HepG2 (cell line): ENCODE results near the gene NAT10.

Source experiments
- FOSL2 ChIP-seq: sonication (generic); formaldehyde crosslinking; IDR thresholded peaks from 2 replicates; pipeline ENCODE4 v1.4.0; 2020; ENCODE audit warnings: missing genetic modification reagents
- TF ChIP-seq, protein P1 (sequence below): sonication (generic); formaldehyde crosslinking; IDR thresholded peaks from 2 replicates; pipeline ENCODE4 v1.5.1; 2020; ENCODE audit warnings: missing genetic modification reagents, mild to moderate bottlenecking, borderline replicate concordance
- TF ChIP-seq, protein P2 (sequence below): sonication (generic); formaldehyde crosslinking; IDR thresholded peaks from 2 replicates; pipeline ENCODE4 v1.5.0; 2020; ENCODE audit warnings: mild to moderate bottlenecking, missing genetic modification reagents, moderate library complexity

DNA sequence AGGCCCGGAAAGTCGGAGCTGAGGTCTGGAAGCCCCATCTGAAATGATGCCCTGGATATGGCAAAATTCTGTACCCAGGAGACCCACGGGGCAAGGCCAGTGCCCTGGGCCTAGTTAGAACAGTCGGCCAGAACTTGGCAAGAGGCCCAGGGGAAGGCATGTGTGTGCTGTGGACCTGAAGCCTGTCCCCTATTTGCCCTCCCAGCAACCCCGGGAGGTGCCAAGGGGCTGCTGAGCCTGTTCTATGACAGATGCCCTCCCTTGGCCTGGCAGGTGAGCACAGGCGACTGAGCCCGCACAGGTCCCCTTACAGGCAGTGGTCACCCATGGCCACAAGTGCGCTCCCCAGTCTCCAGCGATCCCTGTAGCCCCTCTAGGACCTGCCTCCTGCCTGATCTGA, 51.7 kb downstream of the NAT10 start:
- TF ChIP-seq, protein P1, sequence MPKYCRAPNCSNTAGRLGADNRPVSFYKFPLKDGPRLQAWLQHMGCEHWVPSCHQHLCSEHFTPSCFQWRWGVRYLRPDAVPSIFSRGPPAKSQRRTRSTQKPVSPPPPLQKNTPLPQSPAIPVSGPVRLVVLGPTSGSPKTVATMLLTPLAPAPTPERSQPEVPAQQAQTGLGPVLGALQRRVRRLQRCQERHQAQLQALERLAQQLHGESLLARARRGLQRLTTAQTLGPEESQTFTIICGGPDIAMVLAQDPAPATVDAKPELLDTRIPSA (CRISPR knock-in tag): no peak
- TF ChIP-seq FOSL2: no peak
- TF ChIP-seq, protein P2, sequence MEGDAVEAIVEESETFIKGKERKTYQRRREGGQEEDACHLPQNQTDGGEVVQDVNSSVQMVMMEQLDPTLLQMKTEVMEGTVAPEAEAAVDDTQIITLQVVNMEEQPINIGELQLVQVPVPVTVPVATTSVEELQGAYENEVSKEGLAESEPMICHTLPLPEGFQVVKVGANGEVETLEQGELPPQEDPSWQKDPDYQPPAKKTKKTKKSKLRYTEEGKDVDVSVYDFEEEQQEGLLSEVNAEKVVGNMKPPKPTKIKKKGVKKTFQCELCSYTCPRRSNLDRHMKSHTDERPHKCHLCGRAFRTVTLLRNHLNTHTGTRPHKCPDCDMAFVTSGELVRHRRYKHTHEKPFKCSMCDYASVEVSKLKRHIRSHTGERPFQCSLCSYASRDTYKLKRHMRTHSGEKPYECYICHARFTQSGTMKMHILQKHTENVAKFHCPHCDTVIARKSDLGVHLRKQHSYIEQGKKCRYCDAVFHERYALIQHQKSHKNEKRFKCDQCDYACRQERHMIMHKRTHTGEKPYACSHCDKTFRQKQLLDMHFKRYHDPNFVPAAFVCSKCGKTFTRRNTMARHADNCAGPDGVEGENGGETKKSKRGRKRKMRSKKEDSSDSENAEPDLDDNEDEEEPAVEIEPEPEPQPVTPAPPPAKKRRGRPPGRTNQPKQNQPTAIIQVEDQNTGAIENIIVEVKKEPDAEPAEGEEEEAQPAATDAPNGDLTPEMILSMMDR: no peak
